SJSA1 (cell line): ENCODE data around the gene ANKRD13A. TPM values are rescaled to one million over a fixed set of nuclear protein-coding genes. Genes with fewer than 3 reads are reported as not detected.
"Not testable (repeated sequence)": the region's sequence is repeated elsewhere in the genome, so short reads cannot be mapped to it uniquely, and the experiment has no call there.

ENCODE experiments used
- DNase-seq, 2 experiments: peaks; one replicate each; pipeline ENCODE4 v3.0.0-alpha.2; 2015 to 2020; ENCODE audit warnings: low spot score in 2 of 2, low read depth in 1 of 2
- H3K27ac ChIP-seq: fragments of 250-450 bp; sonication (Bioruptor Pico); 2 replicates; pipeline ENCODE4 v1.5.1; 2020; ENCODE audit warnings: mild to moderate bottlenecking, moderate library complexity
- H3K27me3 ChIP-seq: fragments of 250-450 bp; sonication (Bioruptor Pico); replicated peaks from 2 replicates; pipeline ENCODE4 v1.5.1; 2020; ENCODE audit warnings: mild to moderate bottlenecking, moderate library complexity
- H3K36me3 ChIP-seq: fragments of 250-450 bp; sonication (Bioruptor Pico); 2 replicates; pipeline ENCODE4 v1.5.1; 2020; ENCODE audit warnings: mild to moderate bottlenecking
- H3K4me1 ChIP-seq: fragments of 250-450 bp; sonication (Bioruptor Pico); replicated peaks from 2 replicates; pipeline ENCODE4 v1.6.1; 2021; ENCODE audit warnings: mild to moderate bottlenecking
- H3K4me3 ChIP-seq: fragments of 250-450 bp; sonication (Bioruptor Pico); 2 replicates; pipeline ENCODE4 v1.5.1; 2020; ENCODE audit warnings: mild to moderate bottlenecking
- H3K9me3 ChIP-seq: fragments of 250-450 bp; sonication (Bioruptor Pico); replicated peaks from 2 replicates; pipeline ENCODE4 v1.5.1; 2020; ENCODE audit warnings: mild to moderate bottlenecking
- total RNA-seq: library from RNA; depleted of rRNA; stranded (reverse); fragments of >200 nt; shearing (Covaris generic); gene quantifications from 2 replicates; pipeline ENCODE4 v1.2.3, GENCODE V29; 2014; rRNA removed

The ANKRD13A gene
- total RNA-seq, 1 experiment from 2014 or later: 170 TPM

GRCh38 chr12:110074089-110074488, 74.9 kb downstream of the ANKRD13A start:
- no peak overlapping the region for H3K27ac ChIP-seq
- no peak overlapping the region for H3K4me3 ChIP-seq
- H3K4me1 ChIP-seq: peaks cover 5% of the 10 kb centered on the region
- no peaks in the 10 kb centered on the region for H3K9me3 ChIP-seq
- no peaks in the 10 kb centered on the region for H3K27me3 ChIP-seq
- no peak for DNase-seq
- no peaks in the 10 kb centered on the region for H3K36me3 ChIP-seq

GRCh38 chr12:110075880-110076279, 76.7 kb downstream of the ANKRD13A start:
- no peak overlapping the region for H3K27ac ChIP-seq

GRCh38 chr12:110077800-110078199, 78.6 kb downstream of the ANKRD13A start:
- no peak overlapping the region for H3K27ac ChIP-seq
- no peaks in the 10 kb centered on the region for H3K36me3 ChIP-seq
- no peaks in the 10 kb centered on the region for H3K27me3 ChIP-seq
- H3K4me3 ChIP-seq: no peak overlapping the region
- H3K4me1 ChIP-seq: peaks cover 14% of the 10 kb centered on the region
- H3K9me3 ChIP-seq: no peaks in the 10 kb centered on the region
- no peak for DNase-seq

More at GRCh38 chr12:110075880-110076279, 76.7 kb downstream of the ANKRD13A start:
- H3K9me3 ChIP-seq: no peaks in the 10 kb centered on the region
- H3K27me3 ChIP-seq: no peaks in the 10 kb centered on the region
- H3K4me1 ChIP-seq: peaks cover 14% of the 10 kb centered on the region
- DNase-seq: no peak
- H3K36me3 ChIP-seq: no peaks in the 10 kb centered on the region
- no peak overlapping the region for H3K4me3 ChIP-seq

- H3K9me3 ChIP-seq: no peaks in the 10 kb centered on the region
- peaks cover 10% of the 10 kb centered on the region for H3K4me1 ChIP-seq
- H3K27me3 ChIP-seq: no peaks in the 10 kb centered on the region
- peak overlapping the region; percentile 17 for H3K27ac ChIP-seq
- no peak overlapping the region for H3K4me3 ChIP-seq
- H3K36me3 ChIP-seq: no peaks in the 10 kb centered on the region
- DNase-seq: peak; percentile 40 to 54
Observed at GRCh38 chr12:110079477-110080400, 80.5 kb downstream of the ANKRD13A start.

GRCh38 chr12:110080410-110080809, 81.2 kb downstream of the ANKRD13A start:
- Histone ChIP-seq H3K27ac (no peak overlapping the region), H3K27me3 (no peaks in the 10 kb centered on the region), H3K4me1 (peaks cover 10% of the 10 kb centered on the region), H3K36me3 (no peaks in the 10 kb centered on the region), H3K9me3 (no peaks in the 10 kb centered on the region), H3K4me3 (no peak overlapping the region)
- no peak for DNase-seq

GRCh38 chr12:110084314-110085015, 85.2 kb downstream of the ANKRD13A start:
- Histone ChIP-seq H3K4me1 (peaks cover 6% of the 10 kb centered on the region), H3K27ac (no peak overlapping the region), H3K9me3 (no peaks in the 10 kb centered on the region), H3K27me3 (no peaks in the 10 kb centered on the region), H3K36me3 (no peaks in the 10 kb centered on the region), H3K4me3 (no peak overlapping the region)
- DNase-seq: no peak

- not testable (repeated sequence) for H3K36me3 ChIP-seq, H3K27me3 ChIP-seq, H3K9me3 ChIP-seq, H3K4me3 ChIP-seq, H3K27ac ChIP-seq, H3K4me1 ChIP-seq, DNase-seq
Observed at GRCh38 chr12:110088216-110088615, 89.0 kb downstream of the ANKRD13A start.

- H3K36me3 ChIP-seq: no peaks in the 10 kb centered on the region
- no peak for DNase-seq
- no peaks in the 10 kb centered on the region for H3K27me3 ChIP-seq
- H3K27ac ChIP-seq: no peak overlapping the region
- H3K9me3 ChIP-seq: no peaks in the 10 kb centered on the region
- H3K4me3 ChIP-seq: no peak overlapping the region
- H3K4me1 ChIP-seq: no peaks in the 10 kb centered on the region
Observed at GRCh38 chr12:110088936-110089335, 89.7 kb downstream of the ANKRD13A start.

Other genes with a start within 250 kb of the ANKRD13A start
- 0.16 TPM in 1 of 2 replicates, not detected in the other for gene TRPV4, start 166.0 kb upstream of the ANKRD13A start, total RNA-seq
- gene GLTP, start 118.9 kb upstream of the ANKRD13A start, total RNA-seq: 30.5 and 55.2 TPM in 2 replicates
- 28.6 and 43.9 TPM in 2 replicates for gene TCHP, start 99.2 kb upstream of the ANKRD13A start, total RNA-seq
- gene GIT2, start 3.1 kb upstream of the ANKRD13A start, total RNA-seq: 23.1 and 29.5 TPM in 2 replicates
- gene C12orf76, start 49.1 kb downstream of the ANKRD13A start, total RNA-seq: 4.5 and 9.0 TPM in 2 replicates
- gene IFT81, start 124.9 kb downstream of the ANKRD13A start, total RNA-seq: 9.8 and 10.6 TPM in 2 replicates